Forelimb muscle (tissue), 1 donor: Measurements from ENCODE around the gene AGAP1. TPM values are rescaled to one million over a fixed set of nuclear protein-coding genes. Genes with fewer than 3 reads are reported as not detected.
"Not testable (repeated sequence)": the region's sequence is repeated elsewhere in the genome, so short reads cannot be mapped to it uniquely, and the experiment has no call there.

ENCODE experiments used
- DNase-seq: peaks from one replicate; pipeline ENCODE4 v3.0.0-alpha.2; 2013; ENCODE audit warnings: low read depth
- polyA plus RNA-seq: library from polyadenylated mRNA; unstranded; fragments of 120-200 nt; gene quantifications from one replicate; pipeline ENCODE4 v1.2.1, GENCODE V29; 2013; ENCODE audit not compliant: insufficient read length

The AGAP1 gene
- polyA plus RNA-seq, 1 donor: 25.9 TPM

GRCh38 chr2:235734688-235735231, 240.9 kb downstream of the AGAP1 start:
- DNase-seq: no peak

GRCh38 chr2:235737396-235737795, 243.6 kb downstream of the AGAP1 start:
- DNase-seq: no peak

GRCh38 chr2:235737840-235738239, 244.0 kb downstream of the AGAP1 start:
- no peak for DNase-seq

- no peak for DNase-seq
Observed at GRCh38 chr2:235739704-235740415, 246.0 kb downstream of the AGAP1 start.

DNA sequence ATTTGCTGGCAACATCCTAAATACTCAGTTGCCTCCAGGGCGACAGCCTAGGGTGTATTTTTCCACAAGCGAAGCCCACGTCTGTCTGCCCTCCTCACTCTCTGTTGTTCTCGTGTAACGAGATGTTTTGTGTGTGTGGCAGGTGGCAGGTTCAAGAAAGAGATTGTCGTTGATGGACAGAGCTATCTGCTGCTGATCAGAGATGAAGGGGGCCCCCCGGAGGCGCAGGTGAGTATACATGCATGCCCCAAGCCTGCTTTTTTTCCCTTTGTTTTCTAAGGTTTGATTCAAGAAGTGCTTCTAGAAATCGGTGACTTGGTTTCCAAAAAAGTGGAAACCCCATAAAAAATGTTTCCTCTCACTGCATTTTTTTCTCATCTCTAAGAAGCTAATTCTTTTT, 247.0 kb downstream of the AGAP1 start:
- DNase-seq: no peak

DNA sequence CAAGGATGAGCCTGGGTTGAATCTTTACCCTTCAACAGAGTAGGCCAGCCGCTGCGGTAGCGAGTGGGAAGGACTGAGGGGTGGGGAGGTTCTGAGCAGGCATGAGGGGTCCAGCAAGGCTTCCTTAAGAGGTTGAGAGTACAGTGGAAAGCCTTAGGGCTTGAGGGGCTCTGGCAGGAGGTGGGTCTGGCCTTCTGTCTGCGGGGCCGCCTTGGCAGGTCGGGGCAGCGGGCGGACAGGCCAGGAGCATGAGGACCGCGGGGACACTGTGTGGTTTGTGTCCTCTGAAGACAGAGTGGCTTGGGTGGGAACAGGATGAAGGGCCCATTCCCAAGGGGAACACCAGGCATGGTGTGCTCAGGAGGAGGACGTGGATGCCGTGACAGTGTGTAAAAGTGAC, 250.3 kb downstream of the AGAP1 start:
- DNase-seq: no peak

DNA sequence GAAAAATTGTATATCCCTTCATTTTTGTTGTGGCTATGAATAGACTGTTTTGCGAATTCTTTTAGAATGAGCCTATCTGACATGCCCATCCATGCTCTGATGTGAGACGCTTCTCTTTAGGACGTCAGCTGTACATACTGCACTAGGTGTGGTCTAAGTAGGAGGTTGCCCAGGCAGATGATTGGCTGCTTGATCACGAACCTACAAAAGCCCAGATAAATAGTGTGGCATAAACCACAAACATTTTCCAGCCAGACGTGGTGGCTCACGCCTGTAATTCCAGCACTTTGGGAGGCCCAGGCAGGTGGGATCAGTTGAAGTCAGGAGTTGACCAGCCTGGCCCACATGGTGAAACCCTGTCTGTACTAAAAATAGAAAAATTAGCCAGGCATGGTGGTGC, 251.8 kb downstream of the AGAP1 start:
- DNase-seq: no peak

DNA sequence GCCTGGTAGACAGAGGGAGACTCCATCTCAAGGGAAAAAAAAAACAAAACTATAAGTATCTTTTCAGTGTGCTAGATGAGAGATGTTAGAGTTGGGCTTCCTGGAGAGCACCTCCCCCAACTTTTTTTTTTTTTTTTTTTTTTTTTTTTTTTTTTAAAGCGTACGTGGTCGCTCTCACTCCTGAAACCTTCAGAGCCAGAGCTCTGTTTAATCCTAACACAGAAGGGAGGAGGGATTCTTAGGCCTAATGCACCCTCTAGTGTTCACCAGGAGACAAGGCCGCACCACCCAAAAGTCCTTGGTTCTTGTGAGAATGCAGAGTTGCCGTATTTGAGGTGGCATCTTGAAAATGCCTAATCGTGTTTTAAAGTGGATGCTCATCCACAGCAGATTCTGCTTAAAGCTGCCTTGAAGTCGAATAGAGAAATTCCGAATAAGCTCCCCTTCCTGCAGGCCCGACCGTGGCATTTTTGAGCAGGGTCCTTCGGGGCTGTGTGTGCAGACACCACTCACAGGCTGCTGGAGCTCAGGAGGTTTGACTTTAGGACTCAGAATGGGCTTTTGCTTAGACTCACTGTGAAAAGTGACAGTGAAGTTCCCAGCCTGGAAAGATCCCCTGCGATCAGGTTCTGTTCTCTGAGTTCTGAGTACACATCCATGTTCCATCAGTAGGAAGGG, 252.6 kb downstream of the AGAP1 start:
- peak; percentile 80 for DNase-seq

GRCh38 chr2:235747001-235747785, 253.3 kb downstream of the AGAP1 start:
- DNase-seq: no peak

DNA sequence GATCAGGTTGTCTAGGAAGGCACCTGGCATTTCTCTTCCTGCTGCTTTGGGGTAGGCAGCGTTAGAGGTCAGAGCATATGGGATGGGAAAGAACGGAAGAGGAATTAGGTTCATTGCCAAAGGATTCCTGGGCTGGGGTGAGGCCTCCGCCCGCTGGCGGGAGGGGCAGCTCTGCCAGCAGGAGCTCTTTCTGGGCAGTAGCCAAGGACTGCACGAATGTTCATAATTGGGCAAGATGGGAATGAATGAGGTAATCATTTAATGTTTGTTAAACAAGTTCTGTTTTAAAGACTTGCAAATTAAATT, 253.9 kb downstream of the AGAP1 start:
- no peak for DNase-seq

DNA sequence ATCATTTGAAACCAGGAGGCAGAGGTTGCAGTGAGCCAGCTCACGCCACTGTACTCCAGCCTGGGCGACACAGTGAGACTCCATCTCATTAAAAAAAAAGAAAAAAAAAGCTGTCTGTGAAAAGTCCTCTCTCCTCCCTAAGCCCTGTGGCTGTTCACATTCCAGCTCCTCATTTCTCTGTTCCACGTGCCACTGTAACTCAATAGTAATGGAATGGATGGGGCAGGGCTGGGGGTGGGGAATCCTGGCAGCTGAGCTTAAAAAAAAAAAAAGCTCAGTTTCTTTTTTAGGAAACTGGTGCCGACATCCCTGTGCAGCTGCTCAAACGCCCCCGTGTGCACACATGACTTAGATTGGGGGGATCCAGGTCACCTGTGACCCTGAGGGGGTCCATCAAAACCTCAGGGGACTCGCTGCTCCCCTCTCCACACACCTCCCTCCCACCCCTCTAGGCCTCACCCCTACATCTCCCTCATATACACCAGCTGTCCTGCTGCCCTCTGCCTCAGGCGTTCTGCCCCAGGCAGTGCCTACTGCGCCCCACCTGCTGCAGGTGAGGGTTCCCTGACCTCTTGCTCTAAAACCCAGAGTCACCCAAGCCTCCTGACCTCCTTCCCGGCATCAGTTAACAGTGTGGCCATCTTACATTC, 255.4 kb downstream of the AGAP1 start:
- no peak for DNase-seq

GRCh38 chr2:235749771-235750160, 255.9 kb downstream of the AGAP1 start:
- DNase-seq: no peak

DNA sequence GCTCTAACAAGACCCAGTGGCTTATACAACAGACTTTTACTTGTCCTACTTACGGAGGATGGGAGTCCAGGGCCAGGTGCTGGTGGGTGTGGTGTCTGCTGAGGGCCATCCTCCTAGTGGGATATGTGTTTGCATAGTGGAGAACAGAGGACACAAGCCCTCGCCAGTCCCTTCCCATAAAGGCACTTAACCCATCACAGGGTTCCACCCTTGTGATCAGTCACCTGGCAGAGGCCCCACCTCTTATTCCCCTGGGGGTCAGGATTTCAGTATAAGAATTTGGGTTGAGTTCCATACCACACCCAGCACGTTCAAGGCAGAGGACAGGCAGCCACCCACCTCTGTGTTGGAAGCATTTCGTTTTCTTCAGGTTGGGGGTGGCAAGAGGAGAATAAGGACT, 259.0 kb downstream of the AGAP1 start:
- no peak for DNase-seq

GRCh38 chr2:235754357-235755207, 260.7 kb downstream of the AGAP1 start:
- DNase-seq: no peak

DNA sequence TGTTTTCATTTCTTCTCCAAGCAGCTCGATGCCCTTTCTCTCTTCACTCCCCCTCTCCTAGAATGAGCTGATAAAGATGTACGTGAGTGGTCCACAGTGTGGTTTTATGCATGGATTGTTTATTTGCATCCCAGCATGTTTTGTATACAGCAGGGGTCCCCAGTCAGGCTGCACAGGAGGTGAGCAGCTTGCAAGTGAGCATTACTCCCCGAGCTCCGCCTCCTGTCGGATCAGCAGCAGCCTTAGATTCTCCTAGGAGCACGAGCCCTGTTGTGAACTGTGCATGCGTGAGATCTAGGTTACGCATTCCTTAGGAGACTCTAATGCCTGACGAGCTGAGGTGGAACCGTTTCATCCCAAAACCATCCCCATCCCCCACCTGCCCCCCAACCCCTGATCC, 262.6 kb downstream of the AGAP1 start:
- DNase-seq: no peak

GRCh38 chr2:235757212-235757611, 263.4 kb downstream of the AGAP1 start:
- no peak for DNase-seq

- no peak for DNase-seq
Observed at GRCh38 chr2:235757640-235758039, 263.8 kb downstream of the AGAP1 start.

DNA sequence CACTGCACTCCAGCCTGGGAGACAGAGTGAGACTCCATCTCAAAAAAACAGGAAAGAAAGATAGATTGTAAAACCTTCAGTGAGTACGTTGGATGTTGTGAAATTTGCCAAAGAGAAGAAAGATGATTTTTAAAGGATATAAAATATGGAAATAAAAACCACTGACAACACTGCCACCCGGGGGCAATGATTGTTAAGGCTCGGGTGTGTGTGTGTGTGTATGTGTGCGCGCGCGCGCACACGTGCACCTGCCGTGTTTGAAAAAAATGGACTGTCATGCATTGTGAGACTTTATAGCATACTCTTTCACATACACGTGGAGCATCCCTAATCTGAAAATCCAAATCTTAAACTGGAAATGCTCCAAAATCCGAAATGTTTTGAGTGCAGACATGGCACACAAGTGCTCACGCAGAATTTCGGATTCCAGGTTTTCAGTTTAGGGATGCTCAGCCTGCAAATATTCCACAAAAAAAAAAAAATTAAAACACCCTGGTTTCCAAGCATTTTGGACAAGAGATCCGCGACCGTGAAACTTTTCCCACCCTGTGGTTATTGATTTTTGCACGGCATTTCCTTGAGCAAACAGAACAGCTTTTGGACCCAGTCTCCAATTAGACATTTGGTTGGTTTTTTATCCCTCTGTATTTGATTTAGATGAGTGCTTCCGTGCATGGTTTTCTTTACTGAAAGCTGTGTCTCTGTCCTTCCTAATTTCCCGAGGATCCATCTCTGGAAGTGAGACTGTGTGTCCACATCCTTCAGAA, 269.2 kb downstream of the AGAP1 start:
- DNase-seq: no peak

- DNase-seq: no peak
Observed at GRCh38 chr2:235763816-235764215, 270.0 kb downstream of the AGAP1 start.

DNA sequence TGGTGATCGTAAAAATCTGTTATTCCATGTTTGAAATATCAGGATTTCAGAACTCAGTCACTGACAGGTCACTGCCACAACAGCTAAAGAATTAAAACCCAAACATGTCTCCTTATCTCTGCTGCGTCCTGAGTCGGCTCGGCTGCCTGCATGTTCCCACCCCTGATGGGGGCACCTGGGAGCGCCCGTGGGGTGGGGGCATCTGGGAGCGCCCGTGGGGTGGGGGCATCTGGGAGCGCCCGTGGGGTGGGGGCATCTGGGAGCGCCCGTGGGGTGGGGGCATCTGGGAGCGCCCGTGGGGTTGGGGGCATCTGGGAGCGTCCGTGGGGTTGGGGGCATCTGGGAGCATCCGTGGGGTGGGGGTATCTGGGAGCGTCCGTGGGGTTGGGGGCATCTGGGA, 270.6 kb downstream of the AGAP1 start:
- not testable (repeated sequence) for DNase-seq
